GM21825 (cell line): Measurements from ENCODE around the gene DNAJC17.

Experiments used
- ATAC-seq: cut with Tn5 transposase; IDR thresholded peaks from one replicate; pipeline ENCODE4 v1.9.1; 2021; ENCODE audit warnings: mild to moderate bottlenecking, moderate library complexity; ENCODE audit not compliant: unreplicated experiment

Gene DNAJC17

DNA sequence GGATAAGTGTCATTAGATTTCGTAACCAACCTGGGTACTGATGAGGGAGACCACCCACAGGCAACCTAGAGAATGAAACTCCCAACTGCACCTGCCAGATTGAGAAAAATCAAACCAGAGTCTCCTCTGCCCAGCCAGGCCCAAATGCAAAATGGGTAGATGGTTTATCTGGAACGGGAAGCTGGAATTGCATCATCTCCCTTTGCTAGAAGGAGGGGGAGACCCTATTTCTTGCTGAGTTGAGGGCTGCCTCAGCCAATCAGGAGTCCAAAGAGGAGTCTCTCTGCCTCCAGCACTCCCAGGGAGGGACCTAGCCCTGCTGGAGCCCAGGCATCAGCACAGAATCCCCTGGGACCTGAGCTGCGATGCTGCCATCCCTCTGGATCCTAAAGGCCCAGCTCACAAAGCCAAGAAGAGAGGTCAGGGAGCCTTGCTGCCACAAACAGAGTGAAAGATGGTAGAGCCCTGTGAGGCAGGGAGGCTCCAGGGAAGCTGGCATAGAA lies 60.3 kb downstream of the DNAJC17 start:
- ATAC-seq: no peak

DNA sequence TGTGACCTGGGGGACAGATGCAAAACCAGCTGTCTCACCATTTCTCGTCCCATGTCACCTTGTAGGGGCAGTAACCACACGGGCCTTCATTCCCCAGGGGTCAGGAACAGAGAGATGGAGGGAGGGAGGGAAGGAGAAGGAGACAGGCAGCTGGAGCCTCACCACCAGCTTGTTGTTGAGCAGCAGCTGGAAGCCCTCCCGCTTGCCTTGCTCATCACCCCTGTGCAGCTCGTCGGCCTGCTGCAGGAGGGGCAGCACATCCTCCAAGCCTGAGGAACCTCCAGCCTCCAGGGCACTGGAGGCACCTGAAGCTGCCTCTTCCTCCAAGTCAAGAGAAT lies 62.5 kb downstream of the DNAJC17 start:
- no peak for ATAC-seq

DNA sequence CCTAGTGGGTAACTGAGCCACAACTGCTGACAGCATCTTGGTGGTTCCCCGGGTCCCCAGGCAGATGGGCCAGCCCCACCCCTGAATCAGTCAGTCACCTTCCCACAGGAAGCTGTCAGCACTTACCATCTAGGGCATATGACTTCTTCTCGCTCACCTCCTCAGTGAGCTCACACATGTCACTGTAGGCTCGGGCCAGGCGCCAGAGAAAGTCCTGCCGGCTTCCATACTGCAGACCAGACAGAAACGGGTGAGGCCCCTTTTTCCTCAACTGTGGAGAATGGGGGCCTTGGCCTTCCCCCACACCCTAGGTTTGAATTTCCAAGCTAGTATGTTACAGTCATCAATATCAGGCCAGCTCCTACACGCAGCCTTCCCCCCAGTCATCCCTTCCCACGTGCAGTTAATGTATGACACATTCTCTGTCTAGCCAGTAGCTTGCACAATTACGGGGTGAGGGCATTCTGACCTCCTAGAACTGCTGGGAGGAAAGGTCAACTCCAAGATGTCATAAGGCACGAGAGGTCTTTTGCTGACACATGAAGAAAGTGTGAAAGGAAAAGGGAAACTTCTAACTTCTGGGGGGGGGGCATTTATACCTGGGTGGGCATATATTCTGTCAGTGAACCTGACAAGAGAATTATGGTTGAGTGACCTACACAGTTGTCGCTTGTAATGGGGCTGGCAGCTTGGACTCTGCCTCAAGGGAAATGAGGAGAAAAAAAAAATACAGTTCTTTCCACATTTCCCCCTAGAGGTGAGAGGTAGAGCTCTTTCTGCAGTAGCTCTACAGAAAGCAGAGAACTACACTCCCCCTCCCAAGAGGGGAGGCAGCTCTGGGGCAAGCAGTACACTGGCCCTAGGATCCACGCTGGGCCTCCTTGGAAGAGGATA lies 63.1 kb downstream of the DNAJC17 start:
- ATAC-seq: no peak

GRCh38 chr15:40743485-40743901 lies 63.8 kb downstream of the DNAJC17 start:
- no peak for ATAC-seq

DNA sequence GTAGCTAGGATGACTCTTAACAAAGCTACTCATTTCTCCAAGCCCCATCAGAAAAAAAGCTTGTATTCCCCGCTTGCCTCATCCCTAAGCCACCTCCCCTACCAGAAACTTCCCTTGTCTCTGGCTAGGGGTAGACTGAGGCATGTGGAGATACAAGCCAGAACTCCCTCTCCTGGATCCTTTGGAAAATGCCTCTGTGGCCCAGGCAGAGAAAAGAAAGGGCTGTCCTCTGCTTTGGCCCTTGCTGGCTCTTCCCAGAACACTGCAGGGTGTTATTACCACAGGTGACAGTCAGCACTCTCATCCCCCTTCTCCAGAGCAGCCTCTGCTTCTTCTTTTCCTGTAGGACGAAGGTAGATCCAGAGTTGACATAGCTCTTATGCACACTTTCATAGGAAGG lies 67.4 kb downstream of the DNAJC17 start:
- no peak for ATAC-seq

GRCh38 chr15:40739047-40739446 lies 68.2 kb downstream of the DNAJC17 start:
- no peak for ATAC-seq

DNA sequence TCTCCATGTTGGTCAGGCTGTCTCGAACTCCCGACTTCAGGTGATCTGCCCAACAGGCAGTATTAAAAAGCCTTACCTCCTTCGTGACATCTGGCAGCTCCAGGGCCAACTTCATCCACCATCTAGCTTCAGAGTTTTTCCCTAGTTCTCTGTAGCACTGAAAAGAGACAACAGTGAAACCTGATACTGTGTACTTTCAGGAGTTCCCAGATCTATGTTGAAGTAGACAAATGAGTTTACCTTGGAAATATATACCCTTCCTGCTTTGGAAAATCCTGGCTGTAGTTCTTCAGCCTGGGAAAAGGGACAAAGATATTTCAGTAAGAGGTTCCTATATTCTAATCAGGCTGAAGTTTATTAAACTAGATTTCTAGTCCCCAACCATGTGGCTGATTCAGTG lies 70.2 kb downstream of the DNAJC17 start:
- no peak for ATAC-seq

GRCh38 chr15:40736575-40736974 lies 70.7 kb downstream of the DNAJC17 start:
- ATAC-seq: no peak

DNA sequence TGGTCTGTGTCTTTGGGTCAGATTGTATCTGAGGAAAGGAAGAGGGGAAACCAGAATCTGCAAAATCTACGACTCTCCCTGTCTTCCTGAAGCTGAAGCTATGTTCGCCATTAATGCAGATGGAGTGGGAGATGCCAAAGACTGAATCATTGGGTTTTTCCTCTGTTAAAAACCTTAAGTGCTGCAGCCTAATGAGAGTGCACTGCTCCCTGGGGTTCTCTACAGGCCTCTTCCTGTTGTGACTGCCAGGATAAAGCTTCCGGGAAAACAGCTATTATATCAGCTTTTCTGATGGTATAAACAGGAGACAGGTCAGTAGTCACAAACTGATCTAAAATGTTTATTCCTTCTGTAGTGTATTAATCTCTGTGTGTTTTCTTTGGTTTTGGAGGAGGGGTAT lies 76.2 kb downstream of the DNAJC17 start:
- no peak for ATAC-seq

GRCh38 chr15:40723919-40724318 lies 83.4 kb downstream of the DNAJC17 start:
- no peak for ATAC-seq

- no peak for ATAC-seq
Observed at GRCh38 chr15:40722934-40723333, 84.3 kb downstream of the DNAJC17 start.

DNA sequence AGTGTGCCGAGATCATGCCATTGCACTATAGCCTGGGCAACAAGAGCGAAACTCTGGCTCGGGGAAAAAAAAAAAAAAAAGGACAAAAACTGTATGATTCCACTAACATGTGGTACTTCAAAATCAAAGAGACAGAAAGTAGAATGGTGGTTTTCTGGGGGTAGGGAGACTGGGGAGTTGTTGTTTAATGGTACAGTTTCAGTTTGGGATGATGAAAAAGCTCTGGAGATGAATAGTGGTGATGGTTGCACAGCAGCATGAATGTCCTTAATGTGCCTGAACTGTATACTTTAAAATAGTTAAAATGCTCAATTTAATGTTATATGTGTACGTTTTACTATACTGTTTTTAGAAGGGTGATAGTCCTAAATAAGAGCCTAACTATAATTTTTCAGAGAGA lies 84.9 kb downstream of the DNAJC17 start:
- no peak for ATAC-seq

- no peak for ATAC-seq
Observed at GRCh38 chr15:40721701-40722100, 85.6 kb downstream of the DNAJC17 start.

- ATAC-seq: no peak
Observed at GRCh38 chr15:40716165-40716564, 91.1 kb downstream of the DNAJC17 start.
